Ovary (tissue), 9 donors: Measurements from ENCODE around the gene NBEAL2. TPM values are rescaled to one million over a fixed set of nuclear protein-coding genes. Genes with fewer than 3 reads are reported as not detected.

ENCODE experiments used
- DNase-seq, 5 donors: peaks; one replicate each; pipeline ENCODE4 v3.0.0-alpha.2; 2019 to 2020
- H3K27ac ChIP-seq, 2 donors: fragments of 200-600 bp; one replicate each; pipeline versions ENCODE4 v1.5.1 to v1.8.0; 2019 to 2022
- H3K27me3 ChIP-seq: fragments of 200-600 bp; one replicate; pipeline ENCODE4 v1.8.0; 2022
- H3K36me3 ChIP-seq: fragments of 200-600 bp; sonication (generic); one replicate; pipeline ENCODE4 v1.5.1; 2019
- H3K4me1 ChIP-seq: one replicate; pipeline ENCODE4 v1.8.1; 2013; ENCODE audit warnings: mild to moderate bottlenecking, moderate library complexity; ENCODE audit not compliant: insufficient read depth
- H3K4me3 ChIP-seq: fragments of 200-600 bp; sonication (generic); one replicate; pipeline ENCODE4 v1.5.1; 2017
- H3K9me3 ChIP-seq, 2 donors: fragments of 200-600 bp in 1 of 2; sonication (generic) in 1 of 2; one replicate each; pipeline versions ENCODE4 v1.5.1 to v1.8.1; 2013 to 2019; ENCODE audit warnings: mild to moderate bottlenecking in 1 of 2, moderate library complexity in 1 of 2
- CTCF ChIP-seq, 3 donors: fragments of 450-650 bp in 2 of 3; fragments of 200-600 bp in 1 of 3; IDR thresholded peaks; one replicate each; pipeline versions ENCODE4 v1.5.1 to v1.8.0; 2016 to 2022; ENCODE audit warnings: antibody characterized with exemption in 3 of 3, mild to moderate bottlenecking in 1 of 3
- EP300 ChIP-seq: sonication (generic); formaldehyde crosslinking; IDR thresholded peaks from one replicate; pipeline ENCODE4 v1.6.1; 2017; ENCODE audit warnings: antibody characterized with exemption
- POLR2A ChIP-seq: fragments of 450-650 bp; IDR thresholded peaks from one replicate; pipeline ENCODE4 v1.6.1; 2017; ENCODE audit warnings: antibody characterized with exemption, mild to moderate bottlenecking, moderate library complexity
- WGBS, 3 donors: extraction: QIAGEN DNeasy Blood & Tissue Kit in 1 of 3; methylation state at CpG; one replicate each; pipeline versions ENCODE4 v1.1.5 to v1.1.7; 2013 to 2017; 5-methylcytosine and 5-hydroxymethylcytosine counted together
- intact Hi-C, 4 donors: fragments of 100-400 bp; cut with DNase I; formaldehyde crosslinking; loops; one replicate each; pipeline versions ENCODE4 v1.11.0 to v1.15.1; 2022 to 2023
- polyA plus RNA-seq, 2 donors: library from polyadenylated mRNA; stranded (reverse); fragments of 200-250 nt in 1 of 2; fragments of 350-450 nt in 1 of 2; fragmentation: Illumina TruSeq in 1 of 2; extraction: RNeasy Lipid Tissue Mini Kit (QIAGEN cat#74804) in 1 of 2; gene quantifications; one replicate each; pipeline ENCODE4 v1.2.3, GENCODE V29; 2013 to 2014
- total RNA-seq, 7 donors: library from RNA; depleted of rRNA in 2 of 7; stranded (reverse); fragments of >200 nt in 2 of 7; fragmentation: NEBNext Ultra II Directional in 3 of 7; extraction: Animal tissue kit (Norgen Biotek cat#: 25700) in 3 of 7; gene quantifications; one replicate each; pipeline versions ENCODE4 v1.1.0 to v1.2.4, GENCODE V29; 2016 to 2023
- donor health status: DM: no; HTN: no; CAD: no; lungs with moderate emphysema.
- donor health status: DM: no; HTN: no; CAD: no.
- donor health status: Bipolar disorder and iron deficiency.
- donor health status: DM: yes; HTN: yes; CAD: no.
- donor health status: DM: no; HTN: no; CAD: no.
- donor health status: DM: yes; HTN: yes; CAD: no.

NBEAL2 gene
- total and polyA plus RNA-seq, 9 donors = 3.4 to 19.1 (median 13.7) TPM

- Histone ChIP-seq H3K36me3 (no peaks in the 10 kb centered on the region), H3K4me3 (no peak overlapping the region), H3K27me3 (no peaks in the 10 kb centered on the region), H3K4me1 (peaks cover 2% of the 10 kb centered on the region), H3K9me3 (no peaks in the 10 kb centered on the region), H3K27ac (no peak overlapping the region)
- 79 to 87% (median 82%) methylated on average over 5 of the region's 5 CpGs for WGBS, 3 donors
- DNase-seq = no peak
- TF ChIP-seq EP300 (no peak), CTCF (IDR thresholded peaks at IDR 0.05) (no peak)
- intact Hi-C loops = no loop called here
These were observed 62.8 kb downstream of the NBEAL2 start for GRCh38 chr3:47042231-47042791.

- no peaks in the 10 kb centered on the region for H3K9me3 ChIP-seq
- no peaks in the 10 kb centered on the region for H3K4me1 ChIP-seq
- intact Hi-C loops = no loop called here
- no peaks in the 10 kb centered on the region for H3K27me3 ChIP-seq
- H3K27ac ChIP-seq = no peak overlapping the region
- H3K4me3 ChIP-seq = no peak overlapping the region
- H3K36me3 ChIP-seq = no peaks in the 10 kb centered on the region
- TF ChIP-seq CTCF (IDR thresholded peaks at IDR 0.05) (no peak), POLR2A (no peak), EP300 (no peak)
- no peak for DNase-seq
These were observed 67.6 kb downstream of the NBEAL2 start for GRCh38 chr3:47047069-47047468.

GRCh38 chr3:47047673-47048072 is 68.2 kb downstream of the NBEAL2 start:
- no peak overlapping the region for H3K27ac ChIP-seq
- TF ChIP-seq CTCF (IDR thresholded peaks at IDR 0.05) (no peak), POLR2A (no peak), EP300 (no peak)
- H3K4me1 ChIP-seq = no peaks in the 10 kb centered on the region
- no peak overlapping the region for H3K4me3 ChIP-seq
- intact Hi-C loops = no loop called here
- no peaks in the 10 kb centered on the region for H3K36me3 ChIP-seq
- DNase-seq = no peak
- no peaks in the 10 kb centered on the region for H3K9me3 ChIP-seq
- H3K27me3 ChIP-seq = no peaks in the 10 kb centered on the region

GRCh38 chr3:47054412-47054811 is 74.9 kb downstream of the NBEAL2 start:
- no peak for TF ChIP-seq POLR2A
- no peak for TF ChIP-seq CTCF (IDR thresholded peaks at IDR 0.05)
- no peak for TF ChIP-seq EP300
- H3K4me3 ChIP-seq = no peak overlapping the region
- intact Hi-C loops = no loop called here
- H3K27me3 ChIP-seq = no peaks in the 10 kb centered on the region
- no peaks in the 10 kb centered on the region for H3K36me3 ChIP-seq
- no peaks in the 10 kb centered on the region for H3K9me3 ChIP-seq
- DNase-seq = no peak
- no peak overlapping the region for H3K27ac ChIP-seq
- no peaks in the 10 kb centered on the region for H3K4me1 ChIP-seq

- Histone ChIP-seq H3K9me3 (no peaks in the 10 kb centered on the region), H3K4me1 (no peaks in the 10 kb centered on the region), H3K4me3 (no peak overlapping the region), H3K27ac (no peak overlapping the region), H3K36me3 (no peaks in the 10 kb centered on the region), H3K27me3 (no peaks in the 10 kb centered on the region)
- 72 to 93% (median 93%) methylated on average over 3 of the region's 3 CpGs for WGBS, 3 donors
- intact Hi-C loops = no loop called here
- no peak for TF ChIP-seq EP300
- TF ChIP-seq CTCF (IDR thresholded peaks at IDR 0.05) = no peak
- TF ChIP-seq POLR2A = no peak
- no peak for DNase-seq
These were observed 77.2 kb downstream of the NBEAL2 start for GRCh38 chr3:47056705-47057104.
